Thyroid gland (tissue), 4 donors: ENCODE data around the gene TNFRSF21. TPM values are rescaled to one million over a fixed set of nuclear protein-coding genes. Genes with fewer than 3 reads are reported as not detected.

Source experiments
- DNase-seq, 2 donors: peaks; one replicate each; pipeline ENCODE4 v3.0.0-alpha.2; 2019
- H3K27ac ChIP-seq, 3 donors: fragments of 200-600 bp; sonication (generic); 1 replicate in 2 of 3; 2 replicates in 1 of 3; pipeline ENCODE4 v1.5.1; 2016 to 2019; ENCODE audit warnings: mild to moderate bottlenecking in 1 of 3, moderate library complexity in 1 of 3
- H3K27me3 ChIP-seq: fragments of 200-600 bp; sonication (generic); one replicate; pipeline ENCODE4 v1.5.1; 2019
- H3K36me3 ChIP-seq, 2 donors: fragments of 200-600 bp; sonication (generic); one replicate each; pipeline ENCODE4 v1.5.1; 2016 to 2019
- H3K4me1 ChIP-seq, 2 donors: fragments of 200-600 bp; sonication (generic); one replicate each; pipeline ENCODE4 v1.5.1; 2017 to 2019
- H3K4me3 ChIP-seq, 3 donors: fragments of 200-600 bp; sonication (generic); replicated peaks in 1 of 3; 1 replicate in 2 of 3; 2 replicates in 1 of 3; pipeline ENCODE4 v1.5.1; 2016; ENCODE audit warnings: mild to moderate bottlenecking in 1 of 3
- H3K9me3 ChIP-seq: fragments of 200-600 bp; sonication (generic); one replicate; pipeline ENCODE4 v1.5.1; 2017
- CTCF ChIP-seq, 6 experiments: fragments of 200-600 bp in 3 of 6; fragments of 450-650 bp in 3 of 6; sonication (generic) in 3 of 6; IDR thresholded peaks; one replicate each; pipeline ENCODE4 v1.5.1; 2016 to 2019; ENCODE audit warnings: antibody characterized with exemption in 6 of 6, mild to moderate bottlenecking in 2 of 6, inconsistent platforms in 1 of 6, moderate library complexity in 1 of 6
- POLR2A ChIP-seq, 2 donors: fragments of 450-650 bp; IDR thresholded peaks; one replicate each; pipeline ENCODE4 v1.6.1; 2017; ENCODE audit warnings: antibody characterized with exemption in 2 of 2, mild to moderate bottlenecking in 2 of 2, moderate library complexity in 1 of 2
- WGBS, 2 donors: methylation state at CpG; one replicate each; pipeline ENCODE4 v1.1.5; 2017; 5-methylcytosine and 5-hydroxymethylcytosine counted together
- intact Hi-C: fragments of 100-400 bp; cut with DNase I; formaldehyde crosslinking; loops from one replicate; pipeline ENCODE4 v1.15.1; 2023
- total RNA-seq, 4 donors: library from RNA; depleted of rRNA; stranded (reverse); fragments of >200 nt; gene quantifications; one replicate each; pipeline ENCODE4 v1.2.3, GENCODE V29; 2016

Gene TNFRSF21
- total RNA-seq, 4 donors from 2014 or later: 5.7 to 13.6 (median 7.0) TPM

GRCh38 chr6:47261191-47261590 lies 48.5 kb downstream of the TNFRSF21 start:
- Histone ChIP-seq H3K27me3 (no peaks in the 10 kb centered on the region), H3K4me1 (peaks cover 0 to 8% of the 10 kb centered on the region in 2 donors), H3K36me3 (no peaks in the 10 kb centered on the region), H3K9me3 (no peaks in the 10 kb centered on the region), H3K4me3 (no peak overlapping the region), H3K27ac (no peak overlapping the region)
- 84 to 100% methylated on average over 1 of the region's 1 CpG for WGBS, 2 donors
- TF ChIP-seq CTCF (IDR thresholded peaks at IDR 0.05) (no peak), POLR2A (IDR thresholded peaks at IDR 0.05) (no peak)
- intact Hi-C loops: no loop called here
- no peak for DNase-seq

- H3K9me3 ChIP-seq: no peaks in the 10 kb centered on the region
- H3K27ac ChIP-seq: no peak overlapping the region
- 61 to 85% methylated on average over 3 to 4 of the region's 4 CpGs for WGBS, 2 donors
- intact Hi-C loops: no loop called here
- H3K27me3 ChIP-seq: no peaks in the 10 kb centered on the region
- peaks cover 0 to 7% of the 10 kb centered on the region in 2 donors for H3K4me1 ChIP-seq
- TF ChIP-seq CTCF (IDR thresholded peaks at IDR 0.05): no peak
- no peak for TF ChIP-seq POLR2A (IDR thresholded peaks at IDR 0.05)
- H3K36me3 ChIP-seq: no peaks in the 10 kb centered on the region
- no peak for DNase-seq
- no peak overlapping the region for H3K4me3 ChIP-seq
These were observed 49.7 kb downstream of the TNFRSF21 start for GRCh38 chr6:47260021-47260420.

GRCh38 chr6:47258724-47259347 lies 50.9 kb downstream of the TNFRSF21 start:
- TF ChIP-seq POLR2A (IDR thresholded peaks at IDR 0.05): no peak
- no peak for TF ChIP-seq CTCF (IDR thresholded peaks at IDR 0.05)
- no peak overlapping the region for H3K4me3 ChIP-seq
- 71 to 73% methylated on average over 3 of the region's 3 CpGs for WGBS, 2 donors
- intact Hi-C loops: no loop called here
- DNase-seq: no peak
- no peaks in the 10 kb centered on the region for H3K36me3 ChIP-seq
- H3K27me3 ChIP-seq: no peaks in the 10 kb centered on the region
- H3K4me1 ChIP-seq: no peaks in the 10 kb centered on the region
- H3K27ac ChIP-seq: no peak overlapping the region
- H3K9me3 ChIP-seq: no peaks in the 10 kb centered on the region

- WGBS, 2 donors: 81 to 84% methylated on average over 6 of the region's 6 CpGs
- no peaks in the 10 kb centered on the region for H3K4me1 ChIP-seq
These were observed 52.5 kb downstream of the TNFRSF21 start for GRCh38 chr6:47256981-47257730.

More at GRCh38 chr6:47256981-47257730, 52.5 kb downstream of the TNFRSF21 start:
- no peaks in the 10 kb centered on the region for H3K27me3 ChIP-seq
- no peaks in the 10 kb centered on the region for H3K36me3 ChIP-seq
- no peaks in the 10 kb centered on the region for H3K9me3 ChIP-seq
- TF ChIP-seq POLR2A (IDR thresholded peaks at IDR 0.05): no peak
- TF ChIP-seq CTCF (IDR thresholded peaks at IDR 0.05): no peak
- intact Hi-C loops: no loop called here
- no peak for DNase-seq
- H3K27ac ChIP-seq: no peak overlapping the region
- no peak overlapping the region for H3K4me3 ChIP-seq
